Hematopoietic multipotent progenitor cell treated with erythropoietin and hydrocortisone succinate and interleukin-3 and kit ligand, for 15 days (in vitro differentiated cells): ENCODE measurements around the gene IGF2BP2.
"Not testable (repeated sequence)": the region's sequence is repeated elsewhere in the genome, so short reads cannot be mapped to it uniquely, and the experiment has no call there.

Source experiments
- DNase-seq: peaks from one replicate; pipeline ENCODE4 v3.0.0-alpha.2; 2015; ENCODE audit warnings: low spot score

The IGF2BP2 gene

GRCh38 chr3:185711255-185711870, 113.5 kb downstream of the IGF2BP2 start:
- DNase-seq = no peak

- DNase-seq = no peak
These were observed 115.4 kb downstream of the IGF2BP2 start for GRCh38 chr3:185709251-185709955.

GRCh38 chr3:185708392-185708791, 116.5 kb downstream of the IGF2BP2 start:
- DNase-seq = no peak

GRCh38 chr3:185705498-185705897, 119.3 kb downstream of the IGF2BP2 start:
- no peak for DNase-seq

- DNase-seq = no peak
These were observed 122.3 kb downstream of the IGF2BP2 start for GRCh38 chr3:185702262-185703225.

GRCh38 chr3:185701611-185702261, 123.1 kb downstream of the IGF2BP2 start:
- DNase-seq = no peak

GRCh38 chr3:185699927-185700326, 124.9 kb downstream of the IGF2BP2 start:
- no peak for DNase-seq

- not testable (repeated sequence) for DNase-seq
These were observed 127.6 kb downstream of the IGF2BP2 start for GRCh38 chr3:185697228-185697627.

- DNase-seq = no peak
These were observed 128.8 kb downstream of the IGF2BP2 start for GRCh38 chr3:185696039-185696438.

GRCh38 chr3:185693985-185694653, 130.7 kb downstream of the IGF2BP2 start:
- DNase-seq = no peak

- DNase-seq = no peak
These were observed 133.2 kb downstream of the IGF2BP2 start for GRCh38 chr3:185691622-185692021.

- DNase-seq = no peak
These were observed 137.5 kb downstream of the IGF2BP2 start for GRCh38 chr3:185687271-185687878.

GRCh38 chr3:185685231-185686035, 139.4 kb downstream of the IGF2BP2 start:
- DNase-seq = no peak

GRCh38 chr3:185680231-185680630, 144.6 kb downstream of the IGF2BP2 start:
- DNase-seq = no peak

- no peak for DNase-seq
These were observed 146.8 kb downstream of the IGF2BP2 start for GRCh38 chr3:185678027-185678426.

GRCh38 chr3:185677146-185677829, 147.6 kb downstream of the IGF2BP2 start:
- peak; percentile 58 for DNase-seq

GRCh38 chr3:185667574-185667973, 157.3 kb downstream of the IGF2BP2 start:
- no peak for DNase-seq

- DNase-seq = no peak
These were observed 160.9 kb downstream of the IGF2BP2 start for GRCh38 chr3:185663929-185664328.

- DNase-seq = no peak
These were observed 163.1 kb downstream of the IGF2BP2 start for GRCh38 chr3:185661772-185662171.

- DNase-seq = not testable (repeated sequence)
These were observed 163.5 kb downstream of the IGF2BP2 start for GRCh38 chr3:185661296-185661695.
